GM19467 (cell line): ENCODE data around the gene BUD23.
"Not testable (repeated sequence)": the region's sequence is repeated elsewhere in the genome, so short reads cannot be mapped to it uniquely, and the experiment has no call there.

Source experiments
- ATAC-seq: cut with Tn5 transposase; IDR thresholded peaks from one replicate; pipeline ENCODE4 v1.9.1; 2021; ENCODE audit warnings: mild to moderate bottlenecking, moderate library complexity; ENCODE audit not compliant: unreplicated experiment

Gene BUD23

GRCh38 chr7:73683056-73683787 lies at the start of gene BUD23, which contains the start of gene DNAJC30:
Gene BUD23 (plus strand): TSS chr7:73683597. CDS start chr7:73683626, 29 bp downstream.
Gene DNAJC30 (minus strand): TSS chr7:73683453. CDS start chr7:73683423, 30 bp downstream.
- peak; percentile 84 for ATAC-seq

GRCh38 chr7:73633844-73634243 lies 49.6 kb upstream of the BUD23 start:
- no peak for ATAC-seq

- ATAC-seq, result no peak
Observed at GRCh38 chr7:73635428-73636200, 47.8 kb upstream of the BUD23 start.

GRCh38 chr7:73638911-73639310 lies 44.5 kb upstream of the BUD23 start:
- ATAC-seq, result no peak

- ATAC-seq, result no peak
Observed at GRCh38 chr7:73642834-73643233, 40.6 kb upstream of the BUD23 start.

- ATAC-seq, result no peak
Observed at GRCh38 chr7:73644688-73645286, 38.6 kb upstream of the BUD23 start.

- no peak for ATAC-seq
Observed at GRCh38 chr7:73645643-73646174, 37.7 kb upstream of the BUD23 start.

- no peak for ATAC-seq
Observed at GRCh38 chr7:73646785-73647724, 36.3 kb upstream of the BUD23 start.

- no peak for ATAC-seq
Observed at GRCh38 chr7:73647725-73648592, 35.4 kb upstream of the BUD23 start.

GRCh38 chr7:73648593-73649332 lies 34.6 kb upstream of the BUD23 start:
- no peak for ATAC-seq

GRCh38 chr7:73649576-73649975 lies 33.8 kb upstream of the BUD23 start:
- no peak for ATAC-seq

GRCh38 chr7:73650524-73650923 lies 32.9 kb upstream of the BUD23 start:
- ATAC-seq, result no peak

GRCh38 chr7:73652541-73652949 lies 30.9 kb upstream of the BUD23 start:
- ATAC-seq, result no peak

- not testable (repeated sequence) for ATAC-seq
Observed at GRCh38 chr7:73655309-73655708, 28.1 kb upstream of the BUD23 start.

GRCh38 chr7:73659983-73660382 lies 23.4 kb upstream of the BUD23 start:
- no peak for ATAC-seq

- not testable (repeated sequence) for ATAC-seq
Observed at GRCh38 chr7:73660594-73660993, 22.8 kb upstream of the BUD23 start.

GRCh38 chr7:73663033-73663432 lies 20.4 kb upstream of the BUD23 start:
- ATAC-seq, result no peak

- ATAC-seq, result peak; percentile 85
Observed at GRCh38 chr7:73667344-73668102, 15.9 kb upstream of the BUD23 start, which contains the start of gene VPS37D. Gene VPS37D (plus strand): TSS chr7:73667831. CDS start chr7:73667959, 128 bp downstream.
